ENCODE data around the gene UBE3A. TPM values are rescaled to one million over a fixed set of nuclear protein-coding genes. Genes with fewer than 3 reads are reported as not detected.
A peak's percentile ranks its signal among the peaks of the same experiment; 100 is the strongest.

UBE3A gene
- total RNA-seq, 1 donor from 2014 or later = 117 TPM

GRCh38 chr15:25445412-25445811 is 6.6 kb upstream of the UBE3A start:
- DNase-seq (ENCODE audit: low spot score) (no peak), ATAC-seq (no peak)
- intact Hi-C loops (cut with DNase I) = no loop called here

GRCh38 chr15:25441111-25441510 is 2.3 kb upstream of the UBE3A start:
- ATAC-seq = no peak
- intact Hi-C loops (cut with DNase I) = no loop called here
- no peak for DNase-seq (ENCODE audit: low spot score)

GRCh38 chr15:25439369-25439836 is 579 bp upstream of the UBE3A start:
- ATAC-seq = peak; percentile 8
- DNase-seq (ENCODE audit: low spot score) = no peak
- intact Hi-C loops (cut with DNase I) = no loop called here

- ATAC-seq (peak; percentile 62), DNase-seq (ENCODE audit: low spot score) (peak; percentile 71)
- intact Hi-C loops (cut with DNase I) = no loop called here
Observed at GRCh38 chr15:25437777-25438600, 835 bp downstream of the UBE3A start.

GRCh38 chr15:25436707-25437106 is 2.1 kb downstream of the UBE3A start:
- intact Hi-C loops (cut with DNase I) = no loop called here
- DNase-seq (ENCODE audit: low spot score) (no peak), ATAC-seq (no peak)

- DNase-seq (ENCODE audit: low spot score) = no peak
- intact Hi-C loops (cut with DNase I) = no loop called here
- ATAC-seq = no peak
Observed at GRCh38 chr15:25435474-25436243, 3.2 kb downstream of the UBE3A start.

GRCh38 chr15:25433118-25433865 is 5.5 kb downstream of the UBE3A start:
- ATAC-seq = no peak
- intact Hi-C loops (cut with DNase I) = no loop called here
- DNase-seq (ENCODE audit: low spot score) = no peak

- ATAC-seq (no peak), DNase-seq (ENCODE audit: low spot score) (no peak)
- intact Hi-C loops (cut with DNase I) = no loop called here
Observed at GRCh38 chr15:25431836-25432561, 6.8 kb downstream of the UBE3A start.

- DNase-seq (ENCODE audit: low spot score) = no peak
- intact Hi-C loops (cut with DNase I) = loop anchor here (10.0 kb wide), 1 partner anchor 103 kb away; no protein-coding TSS in a partner anchor
- ATAC-seq = no peak
Observed at GRCh38 chr15:25427861-25428260, 11.0 kb downstream of the UBE3A start.

- DNase-seq (ENCODE audit: low spot score) = no peak
- intact Hi-C loops (cut with DNase I) = loop anchor here (10.0 kb wide), 1 partner anchor 102 kb away; no protein-coding TSS in a partner anchor
- no peak for ATAC-seq
Observed at GRCh38 chr15:25426896-25427610, 11.8 kb downstream of the UBE3A start.

GRCh38 chr15:25424073-25424472 is 14.8 kb downstream of the UBE3A start:
- no peak for DNase-seq (ENCODE audit: low spot score)
- no peak for ATAC-seq
- intact Hi-C loops (cut with DNase I) = loop anchor here (10.0 kb wide), 1 partner anchor 99 kb away; no protein-coding TSS in a partner anchor

- no peak for ATAC-seq
- intact Hi-C loops (cut with DNase I) = loop anchor here (10.0 kb wide), 1 partner anchor 97 kb away; no protein-coding TSS in a partner anchor
- DNase-seq (ENCODE audit: low spot score) = no peak
Observed at GRCh38 chr15:25422021-25422420, 16.8 kb downstream of the UBE3A start.

- intact Hi-C loops (cut with DNase I) = no loop called here
- ATAC-seq (no peak), DNase-seq (ENCODE audit: low spot score) (no peak)
Observed at GRCh38 chr15:25418202-25418601, 20.6 kb downstream of the UBE3A start.

GRCh38 chr15:25417604-25418003 is 21.2 kb downstream of the UBE3A start:
- no peak for DNase-seq (ENCODE audit: low spot score)
- ATAC-seq = no peak
- intact Hi-C loops (cut with DNase I) = no loop called here

- intact Hi-C loops (cut with DNase I) = no loop called here
- DNase-seq (ENCODE audit: low spot score) = no peak
Observed at GRCh38 chr15:25416693-25417092, 22.1 kb downstream of the UBE3A start.

GRCh38 chr15:25415707-25416106 is 23.1 kb downstream of the UBE3A start:
- ATAC-seq = no peak
- intact Hi-C loops (cut with DNase I) = no loop called here

More at GRCh38 chr15:25416693-25417092, 22.1 kb downstream of the UBE3A start:
- no peak for ATAC-seq

GRCh38 chr15:25415217-25415616 is 23.6 kb downstream of the UBE3A start:
- ATAC-seq (no peak), DNase-seq (ENCODE audit: low spot score) (no peak)
- intact Hi-C loops (cut with DNase I) = no loop called here

More at GRCh38 chr15:25415707-25416106, 23.1 kb downstream of the UBE3A start:
- DNase-seq (ENCODE audit: low spot score) = no peak

- DNase-seq (ENCODE audit: low spot score) (no peak), ATAC-seq (no peak)
- intact Hi-C loops (cut with DNase I) = no loop called here
Observed at GRCh38 chr15:25410649-25411048, 28.2 kb downstream of the UBE3A start.
